Stimulated activated naive CD4-positive, alpha-beta T cell treated with Interleukin-2 at 50 U/mL for 16 hours (primary cell): ENCODE data around the gene PARL.
"Not testable (repeated sequence)": the region's sequence is repeated elsewhere in the genome, so short reads cannot be mapped to it uniquely, and the experiment has no call there.

Source experiments
- DNase-seq: peaks from one replicate; lab custom pipeline; 2025; lab: John Stamatoyannopoulos, UW

The PARL gene

DNA sequence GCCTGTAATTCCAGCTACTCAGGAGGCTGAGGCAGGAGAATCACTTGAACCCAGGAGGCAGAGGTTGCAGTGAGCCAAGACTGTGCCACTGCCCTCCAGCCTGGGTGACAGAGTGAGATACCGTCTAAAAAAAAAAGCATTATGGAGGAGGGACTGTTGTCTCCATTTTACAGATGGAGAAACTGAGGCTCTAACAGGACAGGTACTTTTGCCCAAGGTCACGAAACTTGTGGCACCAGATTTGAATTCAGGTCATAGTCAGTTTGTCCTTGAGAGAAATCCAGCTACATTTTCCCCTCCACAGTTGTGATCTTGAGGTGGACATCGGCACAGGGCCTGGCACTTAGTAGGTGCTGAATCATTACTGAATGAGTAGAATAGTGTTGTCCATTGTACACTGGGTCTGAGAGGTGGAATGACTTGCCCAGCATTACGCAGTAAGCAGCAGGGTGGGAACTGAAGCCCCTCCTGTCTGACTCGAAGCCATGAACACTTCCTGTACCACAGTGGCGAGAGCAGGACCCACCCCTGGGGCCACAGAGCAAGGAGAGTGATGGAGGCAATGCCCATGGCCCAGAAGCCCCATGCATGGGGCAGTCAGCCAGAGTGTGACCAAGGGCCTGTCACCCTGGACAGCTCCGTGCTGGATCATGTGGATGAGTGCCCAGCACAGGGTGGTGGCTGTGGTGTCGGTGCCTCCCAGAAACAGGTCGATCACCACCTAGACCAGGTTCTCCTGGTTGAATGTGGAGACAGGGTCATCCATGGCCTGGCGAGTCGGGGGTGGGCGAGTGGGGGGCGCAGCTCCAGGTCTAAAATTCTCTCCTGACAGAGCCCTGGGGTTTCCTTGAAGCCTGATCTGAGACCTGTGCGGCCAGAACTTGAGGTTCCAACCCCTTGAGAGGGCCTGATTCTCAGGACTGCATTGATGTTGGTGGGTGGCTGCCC is 20.4 kb upstream of the PARL start:
- no peak for DNase-seq

GRCh38 chr3:183898028-183898431 is 13.3 kb upstream of the PARL start:
- DNase-seq: no peak

GRCh38 chr3:183897606-183898005 is 12.9 kb upstream of the PARL start:
- no peak for DNase-seq

- DNase-seq: no peak
These were observed 11.9 kb upstream of the PARL start for GRCh38 chr3:183896610-183897009.

GRCh38 chr3:183896184-183896583 is 11.5 kb upstream of the PARL start:
- DNase-seq: no peak

DNA sequence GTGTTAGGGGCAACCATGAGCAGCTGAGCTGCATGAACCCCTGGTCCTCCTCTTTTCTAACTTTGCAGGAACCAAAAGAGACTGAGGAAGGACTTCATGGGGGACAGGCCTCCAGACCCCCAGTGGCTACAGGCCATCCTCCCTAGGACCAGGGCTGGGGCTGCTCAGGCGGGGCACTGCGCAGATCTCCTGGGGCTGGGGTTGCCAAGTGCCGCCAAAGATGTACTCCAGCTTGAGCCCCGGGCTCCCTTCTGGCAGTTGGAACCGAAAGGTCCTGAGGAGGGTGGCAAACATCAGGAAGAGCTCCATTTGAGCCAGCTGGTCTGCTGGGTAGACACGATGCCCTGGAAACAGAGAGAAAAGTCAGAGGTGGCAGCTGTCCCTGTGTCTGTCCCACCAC is 11.1 kb upstream of the PARL start:
- no peak for DNase-seq

DNA sequence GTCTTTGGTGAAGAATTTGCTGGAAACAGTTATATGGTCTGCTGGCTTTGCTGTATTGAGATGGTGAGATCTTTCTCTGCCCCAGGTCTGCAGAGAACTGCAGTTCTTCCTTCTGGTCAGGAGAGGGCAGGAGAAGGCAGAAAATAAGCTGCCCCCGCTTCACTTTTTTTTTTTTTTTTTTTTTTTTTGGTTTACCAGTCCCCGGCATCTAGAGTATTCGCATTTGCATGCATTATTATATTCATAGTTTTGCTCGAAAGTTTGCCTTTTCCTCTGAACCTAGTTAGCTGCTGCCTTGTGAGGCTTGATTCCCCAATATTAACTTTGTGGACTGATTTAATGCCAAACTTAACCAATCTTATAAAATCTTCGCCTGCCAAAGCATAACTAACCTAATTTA is 10.6 kb upstream of the PARL start:
- DNase-seq: peak; percentile 16

GRCh38 chr3:183892610-183893214 is 8.0 kb upstream of the PARL start:
- no peak for DNase-seq

GRCh38 chr3:183885766-183886165 is 1.1 kb upstream of the PARL start:
- no peak for DNase-seq

GRCh38 chr3:183884097-183884426 is 618 bp downstream of the PARL start:
- DNase-seq: no peak

DNA sequence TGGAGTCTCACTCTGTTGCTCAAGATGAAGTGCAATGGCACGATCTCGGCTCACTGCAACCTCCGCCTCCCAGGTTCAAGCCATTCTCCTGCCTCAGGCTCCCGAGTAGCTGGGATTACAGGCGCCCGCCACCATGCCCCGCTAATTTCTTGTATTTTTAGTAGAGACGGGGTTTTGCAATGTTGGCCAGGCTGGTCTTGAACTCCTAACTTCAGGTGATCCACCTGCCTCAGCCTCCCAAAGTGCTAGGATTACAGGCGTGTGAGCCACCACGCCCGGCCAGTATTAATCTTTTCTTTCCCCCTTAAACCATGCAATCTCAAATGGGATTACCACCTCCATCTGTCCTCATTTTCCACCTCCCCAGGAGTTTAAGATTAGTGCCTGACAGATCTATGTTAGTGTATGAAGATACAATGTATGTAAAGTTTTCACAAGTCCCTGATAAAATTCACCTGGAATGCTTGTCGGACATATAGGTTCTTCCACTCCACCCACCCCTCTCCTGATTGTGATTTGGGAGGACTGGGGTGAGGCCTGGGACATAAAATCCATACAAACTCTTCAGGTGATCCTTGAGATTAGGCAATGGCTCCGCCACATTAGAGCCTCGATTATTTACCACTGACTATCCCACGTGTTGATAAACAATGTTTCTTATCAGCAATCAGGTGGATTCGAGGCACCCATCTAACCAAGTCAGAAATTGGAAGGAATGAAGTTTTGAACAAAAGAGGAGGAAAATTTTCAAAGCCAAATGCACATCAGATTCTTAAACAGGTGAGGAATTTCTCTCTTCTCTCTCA is 1.2 kb downstream of the PARL start:
- DNase-seq: no peak

- DNase-seq: no peak
These were observed 4.6 kb downstream of the PARL start for GRCh38 chr3:183880121-183880520.

GRCh38 chr3:183879243-183879642 is 5.4 kb downstream of the PARL start:
- DNase-seq: no peak

- no peak for DNase-seq
These were observed 6.6 kb downstream of the PARL start for GRCh38 chr3:183878071-183878470.

GRCh38 chr3:183877227-183877626 is 7.5 kb downstream of the PARL start:
- DNase-seq: not testable (repeated sequence)

DNA sequence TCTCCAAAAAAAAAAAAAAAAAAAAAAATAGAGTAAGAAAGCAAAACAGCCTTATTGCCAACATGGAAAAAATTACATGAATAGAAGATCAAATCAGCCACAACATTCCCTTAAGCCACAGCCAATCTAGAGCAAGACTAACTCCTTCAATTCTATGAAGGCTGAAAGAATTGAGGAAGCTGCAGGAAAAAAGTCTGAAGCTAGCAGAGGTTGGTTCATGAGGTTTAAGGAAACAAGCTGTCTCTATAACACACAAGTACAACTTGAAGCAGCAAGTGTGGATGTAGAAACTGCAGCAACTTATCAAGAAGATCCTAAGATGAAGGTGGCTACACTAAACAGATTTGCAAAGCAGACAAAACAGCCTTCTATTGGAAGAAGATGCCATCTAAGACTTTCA is 9.3 kb downstream of the PARL start:
- DNase-seq: no peak

DNA sequence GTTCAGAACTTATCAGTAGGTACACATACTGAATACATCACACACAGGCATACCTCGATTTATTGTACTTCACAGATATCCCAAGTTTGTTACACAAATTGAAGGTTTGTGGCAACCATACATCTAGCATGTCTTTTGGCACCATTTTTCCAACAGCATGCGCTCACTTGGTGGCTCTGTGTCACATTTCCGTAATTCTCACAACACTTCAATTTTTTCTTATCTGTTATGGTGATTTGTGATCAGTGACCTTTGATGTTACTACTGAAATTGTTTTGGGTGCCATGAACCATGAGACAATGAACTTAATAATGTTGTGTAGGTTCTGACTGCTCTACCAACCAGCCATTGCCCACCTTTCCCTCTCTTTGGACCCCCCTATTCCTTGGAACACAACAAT is 10.8 kb downstream of the PARL start:
- no peak for DNase-seq

GRCh38 chr3:183871541-183871940 is 13.1 kb downstream of the PARL start:
- DNase-seq: no peak

DNA sequence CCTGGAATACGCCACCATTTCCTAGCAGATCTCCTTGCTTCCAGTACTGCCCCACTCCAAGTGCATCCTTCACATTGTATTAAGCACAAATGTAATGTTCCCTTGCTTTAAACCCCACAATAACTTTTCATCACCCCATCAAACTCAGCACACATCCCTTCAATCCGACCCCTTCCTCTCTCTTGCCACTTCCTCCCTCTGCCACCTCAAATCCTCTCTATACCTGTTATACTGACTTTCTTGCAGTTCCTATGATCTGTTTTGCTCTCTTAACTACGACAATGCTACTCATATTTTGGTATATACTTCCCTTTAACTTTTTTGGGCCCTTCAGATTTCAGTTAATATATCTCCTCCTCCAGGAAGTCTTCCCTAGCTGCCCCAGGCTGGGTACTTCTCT is 14.1 kb downstream of the PARL start:
- DNase-seq: no peak

- no peak for DNase-seq
These were observed 15.9 kb downstream of the PARL start for GRCh38 chr3:183868796-183869195.

GRCh38 chr3:183862610-183863009 is 22.1 kb downstream of the PARL start:
- no peak for DNase-seq

DNA sequence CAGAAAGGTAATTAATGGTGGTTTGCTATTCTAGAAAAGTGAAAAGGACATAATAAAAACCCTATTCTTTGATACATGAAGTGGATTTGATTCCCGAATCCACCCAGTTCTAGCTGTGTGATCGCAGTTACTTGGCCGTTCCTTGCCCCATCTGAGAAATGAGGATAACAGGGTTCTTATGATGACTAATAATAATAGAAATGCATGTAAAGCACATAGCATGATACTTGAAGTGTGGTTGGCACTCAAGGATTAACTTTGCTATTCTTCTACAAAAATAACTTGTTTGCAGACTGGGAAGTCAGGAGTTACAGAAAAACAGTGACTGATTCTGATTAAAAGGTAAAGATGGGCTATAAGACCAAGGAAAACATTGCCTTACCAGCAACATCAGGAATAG is 26.8 kb downstream of the PARL start:
- DNase-seq: no peak
